HG03066 (cell line): Measurements from ENCODE around the gene ZBTB7A.
"Not testable (repeated sequence)": the region's sequence is repeated elsewhere in the genome, so short reads cannot be mapped to it uniquely, and the experiment has no call there.

Experiments
- ATAC-seq: cut with Tn5 transposase; IDR thresholded peaks from one replicate; pipeline ENCODE4 v1.9.1; 2021; ENCODE audit warnings: low read depth; ENCODE audit not compliant: unreplicated experiment

The ZBTB7A gene

DNA sequence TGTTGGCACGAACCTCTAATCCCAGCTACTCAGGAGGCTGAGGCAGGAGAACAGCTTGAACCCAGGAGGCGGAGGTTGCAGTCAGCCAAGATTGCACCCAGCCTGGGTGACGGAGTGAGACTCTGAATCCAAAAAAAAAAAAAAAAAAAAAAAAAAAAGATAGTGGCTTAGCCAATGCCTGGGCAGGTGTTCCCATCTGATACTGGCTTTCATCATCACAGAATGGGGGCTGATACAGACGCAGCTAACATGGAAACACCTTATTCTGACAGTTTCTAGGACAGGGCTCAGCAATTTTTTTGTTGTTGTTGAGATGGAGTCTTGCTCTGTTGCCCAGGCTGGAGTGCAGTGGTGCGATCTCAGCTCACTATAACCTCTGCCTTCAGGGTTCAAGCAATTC is 65.9 kb downstream of the ZBTB7A start:
- not testable (repeated sequence) for ATAC-seq

DNA sequence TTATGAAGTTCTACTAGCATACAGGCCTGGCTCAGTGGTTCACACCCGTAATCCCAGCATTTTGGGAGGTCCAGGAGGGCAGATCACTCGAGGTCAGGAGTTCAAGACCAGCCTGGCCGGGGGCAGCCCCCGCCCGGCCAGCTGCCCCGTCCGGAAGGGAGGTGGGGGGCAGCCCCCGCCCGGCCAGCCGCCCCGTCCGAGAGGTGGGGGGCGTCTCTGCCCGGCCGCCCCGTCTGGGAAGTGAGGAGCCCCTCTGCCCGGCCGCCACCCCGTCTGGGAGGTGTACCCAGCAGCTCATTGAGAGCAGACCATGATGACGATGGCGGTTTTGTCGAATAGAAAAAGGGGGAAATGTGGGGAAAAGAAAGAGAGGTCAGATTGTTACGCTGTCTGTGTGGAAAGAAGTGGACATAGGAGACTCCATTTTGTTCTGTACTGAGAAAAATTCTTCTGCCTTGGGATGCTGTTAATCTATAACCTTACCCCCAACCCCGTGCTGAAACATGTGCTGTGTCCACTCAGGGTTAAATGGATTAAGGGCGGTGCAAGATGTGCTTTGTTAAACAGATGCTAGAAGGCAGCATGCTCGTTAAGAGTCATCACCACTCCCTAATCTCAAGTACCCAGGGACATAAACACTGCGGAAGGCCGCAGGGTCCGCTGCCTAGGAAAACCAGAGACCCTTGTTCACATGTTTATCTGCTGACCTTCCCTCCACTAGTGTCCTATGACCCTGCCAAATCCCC is 67.9 kb downstream of the ZBTB7A start:
- ATAC-seq, result not testable (repeated sequence)

GRCh38 chr19:3995607-3996006 is 71.1 kb downstream of the ZBTB7A start:
- ATAC-seq, result no peak
